Astrocyte (in vitro differentiated cells and primary cell): ENCODE data around the gene REXO1.

Experiments used
- EZH2 ChIP-seq: IDR thresholded peaks from 2 replicates; pipeline ENCODE4 v1.6.1; 2012; ENCODE audit warnings: mild to moderate bottlenecking, low read length, inconsistent platforms; ENCODE audit not compliant: insufficient read depth
- TF ChIP-seq, protein P1 (sequence below): IDR thresholded peaks from 2 replicates; pipeline ENCODE4 v1.5.1; 2011; ENCODE audit warnings: low read depth, mild to moderate bottlenecking, inconsistent platforms, low read length, moderate library complexity; ENCODE audit not compliant: insufficient read depth

DNA sequence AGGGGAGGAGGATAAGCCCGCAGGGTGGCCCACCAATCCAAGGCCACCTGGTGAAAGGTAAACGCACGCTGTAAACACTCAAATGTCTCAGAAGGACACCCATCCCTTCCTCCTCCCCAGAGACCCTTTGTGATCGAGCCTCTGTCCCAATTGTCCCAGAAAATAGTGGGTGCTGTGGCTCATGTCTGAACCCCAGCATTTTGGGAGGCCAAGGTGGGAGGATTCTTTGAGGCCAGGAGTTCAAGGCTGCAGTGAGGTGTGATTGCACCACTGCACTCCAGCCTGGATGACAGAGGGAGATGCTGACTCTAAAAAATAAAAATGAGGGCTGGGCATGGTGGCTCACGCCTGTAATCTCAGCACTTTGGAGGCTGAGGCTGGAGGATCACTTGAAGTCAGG, 40.1 kb upstream of the REXO1 start:
- TF ChIP-seq, protein P1, sequence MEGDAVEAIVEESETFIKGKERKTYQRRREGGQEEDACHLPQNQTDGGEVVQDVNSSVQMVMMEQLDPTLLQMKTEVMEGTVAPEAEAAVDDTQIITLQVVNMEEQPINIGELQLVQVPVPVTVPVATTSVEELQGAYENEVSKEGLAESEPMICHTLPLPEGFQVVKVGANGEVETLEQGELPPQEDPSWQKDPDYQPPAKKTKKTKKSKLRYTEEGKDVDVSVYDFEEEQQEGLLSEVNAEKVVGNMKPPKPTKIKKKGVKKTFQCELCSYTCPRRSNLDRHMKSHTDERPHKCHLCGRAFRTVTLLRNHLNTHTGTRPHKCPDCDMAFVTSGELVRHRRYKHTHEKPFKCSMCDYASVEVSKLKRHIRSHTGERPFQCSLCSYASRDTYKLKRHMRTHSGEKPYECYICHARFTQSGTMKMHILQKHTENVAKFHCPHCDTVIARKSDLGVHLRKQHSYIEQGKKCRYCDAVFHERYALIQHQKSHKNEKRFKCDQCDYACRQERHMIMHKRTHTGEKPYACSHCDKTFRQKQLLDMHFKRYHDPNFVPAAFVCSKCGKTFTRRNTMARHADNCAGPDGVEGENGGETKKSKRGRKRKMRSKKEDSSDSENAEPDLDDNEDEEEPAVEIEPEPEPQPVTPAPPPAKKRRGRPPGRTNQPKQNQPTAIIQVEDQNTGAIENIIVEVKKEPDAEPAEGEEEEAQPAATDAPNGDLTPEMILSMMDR: no peak
- no peak for TF ChIP-seq EZH2
